Measurements from ENCODE around the gene KCTD18. TPM values are rescaled to one million over a fixed set of nuclear protein-coding genes. Genes with fewer than 3 reads are reported as not detected.

KCTD18 gene
- total RNA-seq, 2 experiments from 2014 or later = 17.5 to 18.8 TPM

GRCh38 chr2:200452377-200452776 is 57.5 kb downstream of the KCTD18 start:
- Mint-ChIP-seq H3K27me3 (no peaks in the 10 kb centered on the region), H3K27ac (no peak overlapping the region), H3K4me3 (no peak overlapping the region), H3K9me3 (no peaks in the 10 kb centered on the region), H3K4me1 (peaks cover 46% of the 10 kb centered on the region), H3K36me3 (ENCODE audit: low read depth) (peaks cover 38% of the 10 kb centered on the region)
- CTCF ChIA-PET = no interaction called here
- no peak for DNase-seq
- POLR2A ChIA-PET = no interaction called here

GRCh38 chr2:200451511-200451910 is 58.4 kb downstream of the KCTD18 start:
- POLR2A ChIA-PET = no interaction called here
- peaks cover 46% of the 10 kb centered on the region for H3K36me3 Mint-ChIP-seq (ENCODE audit: low read depth)
- no peak overlapping the region for H3K27ac Mint-ChIP-seq
- no peak for DNase-seq
- CTCF ChIA-PET = no interaction called here
- no peaks in the 10 kb centered on the region for H3K27me3 Mint-ChIP-seq
- H3K4me3 Mint-ChIP-seq = no peak overlapping the region
- peaks cover 47% of the 10 kb centered on the region for H3K4me1 Mint-ChIP-seq
- H3K9me3 Mint-ChIP-seq = no peaks in the 10 kb centered on the region

- DNase-seq = no peak
- ChIA-PET CTCF (no interaction called here), POLR2A (no interaction called here)
- H3K27ac Mint-ChIP-seq = no peak overlapping the region
- peaks cover 47% of the 10 kb centered on the region for H3K36me3 Mint-ChIP-seq (ENCODE audit: low read depth)
- no peak overlapping the region for H3K4me3 Mint-ChIP-seq
- H3K9me3 Mint-ChIP-seq = no peaks in the 10 kb centered on the region
- no peaks in the 10 kb centered on the region for H3K27me3 Mint-ChIP-seq
- H3K4me1 Mint-ChIP-seq = peaks cover 37% of the 10 kb centered on the region
Observed at GRCh38 chr2:200450288-200450687, 59.6 kb downstream of the KCTD18 start.

GRCh38 chr2:200449149-200449548 is 60.7 kb downstream of the KCTD18 start:
- ChIA-PET CTCF (interaction anchor here (1.1 to 1.2 kb wide), 2 partner anchors 19 to 31 kb away, joined by 4 read pairs; no protein-coding TSS in a partner anchor), POLR2A (interaction anchor here (1.0 kb wide), 1 partner anchor 19 kb away, joined by 5 read pairs; no protein-coding TSS in a partner anchor)
- H3K27me3 Mint-ChIP-seq = no peaks in the 10 kb centered on the region
- H3K9me3 Mint-ChIP-seq = no peaks in the 10 kb centered on the region
- no peak for DNase-seq
- H3K4me1 Mint-ChIP-seq = peaks cover 33% of the 10 kb centered on the region
- peaks cover 55% of the 10 kb centered on the region for H3K36me3 Mint-ChIP-seq (ENCODE audit: low read depth)
- no peak overlapping the region for H3K27ac Mint-ChIP-seq
- no peak overlapping the region for H3K4me3 Mint-ChIP-seq

- Mint-ChIP-seq H3K9me3 (no peaks in the 10 kb centered on the region), H3K27me3 (no peaks in the 10 kb centered on the region), H3K36me3 (ENCODE audit: low read depth) (peaks cover 60% of the 10 kb centered on the region), H3K4me3 (no peak overlapping the region), H3K4me1 (peaks cover 30% of the 10 kb centered on the region), H3K27ac (no peak overlapping the region)
- CTCF ChIA-PET = interaction anchor here (1.2 kb wide), 1 partner anchor 19 kb away, joined by 4 read pairs; no protein-coding TSS in a partner anchor
- POLR2A ChIA-PET = interaction anchor here (1.0 kb wide), 1 partner anchor 19 kb away, joined by 5 read pairs; no protein-coding TSS in a partner anchor
- no peak for DNase-seq
Observed at GRCh38 chr2:200448455-200448854, 61.4 kb downstream of the KCTD18 start.

GRCh38 chr2:200447139-200447855 is 62.6 kb downstream of the KCTD18 start:
- DNase-seq = no peak
- H3K4me3 Mint-ChIP-seq = no peak overlapping the region
- H3K27ac Mint-ChIP-seq = no peak overlapping the region
- ChIA-PET CTCF (no interaction called here), POLR2A (no interaction called here)
- H3K4me1 Mint-ChIP-seq = peaks cover 23% of the 10 kb centered on the region
- H3K9me3 Mint-ChIP-seq = no peaks in the 10 kb centered on the region
- peaks cover 67% of the 10 kb centered on the region for H3K36me3 Mint-ChIP-seq (ENCODE audit: low read depth)
- no peaks in the 10 kb centered on the region for H3K27me3 Mint-ChIP-seq

GRCh38 chr2:200446612-200447011 is 63.3 kb downstream of the KCTD18 start:
- H3K36me3 Mint-ChIP-seq (ENCODE audit: low read depth) = peaks cover 71% of the 10 kb centered on the region
- H3K27me3 Mint-ChIP-seq = no peaks in the 10 kb centered on the region
- no peak overlapping the region for H3K4me3 Mint-ChIP-seq
- H3K27ac Mint-ChIP-seq = no peak overlapping the region
- ChIA-PET CTCF (no interaction called here), POLR2A (interaction anchor here (1.2 kb wide), 1 partner anchor 9 kb away, joined by 4 read pairs; no protein-coding TSS in a partner anchor)
- H3K4me1 Mint-ChIP-seq = peaks cover 23% of the 10 kb centered on the region
- DNase-seq = no peak
- no peaks in the 10 kb centered on the region for H3K9me3 Mint-ChIP-seq

- CTCF ChIA-PET = no interaction called here
Observed at GRCh38 chr2:200445284-200445683, 64.6 kb downstream of the KCTD18 start.

GRCh38 chr2:200444530-200444929 is 65.3 kb downstream of the KCTD18 start:
- Mint-ChIP-seq H3K36me3 (ENCODE audit: low read depth) (peaks cover 78% of the 10 kb centered on the region), H3K4me3 (no peak overlapping the region), H3K4me1 (peaks cover 23% of the 10 kb centered on the region), H3K27me3 (no peaks in the 10 kb centered on the region), H3K9me3 (no peaks in the 10 kb centered on the region), H3K27ac (no peak overlapping the region)
- ChIA-PET CTCF (no interaction called here), POLR2A (interaction anchor here (0.7 kb wide), 1 partner anchor 10 kb away, joined by 3 read pairs; no protein-coding TSS in a partner anchor)
- DNase-seq = no peak

More at GRCh38 chr2:200445284-200445683, 64.6 kb downstream of the KCTD18 start:
- no peak for DNase-seq
- Mint-ChIP-seq H3K27ac (no peak overlapping the region), H3K4me1 (peaks cover 23% of the 10 kb centered on the region), H3K9me3 (no peaks in the 10 kb centered on the region), H3K36me3 (ENCODE audit: low read depth) (peaks cover 77% of the 10 kb centered on the region), H3K4me3 (no peak overlapping the region), H3K27me3 (no peaks in the 10 kb centered on the region)
- POLR2A ChIA-PET = interaction anchor here (0.6 to 1.2 kb wide), 2 partner anchors 10 to 360 kb away, joined by 3 to 4 read pairs; no protein-coding TSS in a partner anchor

- no peaks in the 10 kb centered on the region for H3K27me3 Mint-ChIP-seq
- DNase-seq = no peak
- CTCF ChIA-PET = no interaction called here
- H3K4me1 Mint-ChIP-seq = peaks cover 23% of the 10 kb centered on the region
- H3K4me3 Mint-ChIP-seq = no peak overlapping the region
- H3K27ac Mint-ChIP-seq = no peak overlapping the region
- peaks cover 82% of the 10 kb centered on the region for H3K36me3 Mint-ChIP-seq (ENCODE audit: low read depth)
- H3K9me3 Mint-ChIP-seq = no peaks in the 10 kb centered on the region
- POLR2A ChIA-PET = interaction anchor here (0.7 kb wide), 1 partner anchor 10 kb away, joined by 3 read pairs; no protein-coding TSS in a partner anchor
Observed at GRCh38 chr2:200443916-200444315, 66.0 kb downstream of the KCTD18 start.

- peaks cover 80% of the 10 kb centered on the region for H3K36me3 Mint-ChIP-seq (ENCODE audit: low read depth)
- no peak for DNase-seq
- H3K4me1 Mint-ChIP-seq = peaks cover 18% of the 10 kb centered on the region
- no peak overlapping the region for H3K4me3 Mint-ChIP-seq
- H3K27ac Mint-ChIP-seq = no peak overlapping the region
- ChIA-PET CTCF (no interaction called here), POLR2A (no interaction called here)
- H3K27me3 Mint-ChIP-seq = no peaks in the 10 kb centered on the region
- H3K9me3 Mint-ChIP-seq = no peaks in the 10 kb centered on the region
Observed at GRCh38 chr2:200443376-200443775, 66.5 kb downstream of the KCTD18 start.

- DNase-seq = no peak
- ChIA-PET CTCF (no interaction called here), POLR2A (no interaction called here)
- H3K4me1 Mint-ChIP-seq = peaks cover 17% of the 10 kb centered on the region
- H3K4me3 Mint-ChIP-seq = no peak overlapping the region
- H3K27ac Mint-ChIP-seq = no peak overlapping the region
- peaks cover 87% of the 10 kb centered on the region for H3K36me3 Mint-ChIP-seq (ENCODE audit: low read depth)
- no peaks in the 10 kb centered on the region for H3K27me3 Mint-ChIP-seq
- H3K9me3 Mint-ChIP-seq = no peaks in the 10 kb centered on the region
Observed at GRCh38 chr2:200442471-200442870, 67.4 kb downstream of the KCTD18 start.

GRCh38 chr2:200439981-200440380 is 69.9 kb downstream of the KCTD18 start:
- H3K27me3 Mint-ChIP-seq = no peaks in the 10 kb centered on the region
- no peak for DNase-seq
- H3K36me3 Mint-ChIP-seq (ENCODE audit: low read depth) = peaks cover 88% of the 10 kb centered on the region
- peaks cover 8% of the 10 kb centered on the region for H3K4me1 Mint-ChIP-seq
- no peak overlapping the region for H3K27ac Mint-ChIP-seq
- ChIA-PET CTCF (interaction anchor here (1.1 kb wide), 1 partner anchor 44 kb away, joined by 3 read pairs; no protein-coding TSS in a partner anchor), POLR2A (no interaction called here)
- no peak overlapping the region for H3K4me3 Mint-ChIP-seq
- H3K9me3 Mint-ChIP-seq = peaks cover 3% of the 10 kb centered on the region
